PC-3 (cell line): ENCODE measurements around the gene ACVRL1. TPM values are rescaled to one million over a fixed set of nuclear protein-coding genes. Genes with fewer than 3 reads are reported as not detected.

Experiments
- ATAC-seq: fragments of 200-7000 bp; cut with Tn5 transposase; 2 replicates; pipeline ENCODE4 v1.9.1; 2020; ENCODE audit warnings: mild to moderate bottlenecking, moderate library complexity
- BruUV-seq: library from RNA; stranded (reverse); fragments of 400-500 nt; replicated peaks from 2 replicates; lab custom pipeline; 2021; lab: Mats Ljungman, UMichigan
- CTCF ChIA-PET: fragments of 300-600 bp; sonication (Branson Sonifier 250); formaldehyde crosslinking; loops from one replicate; lab custom pipeline; 2022; ENCODE audit warnings: antibody characterized with exemption; lab: Charles Lee
- POLR2A ChIA-PET: fragments of 300-600 bp; sonication (Branson Sonifier 250); formaldehyde crosslinking; loops from one replicate; lab custom pipeline; 2022; ENCODE audit warnings: antibody characterized with exemption; ENCODE audit not compliant: unreplicated experiment; lab: Charles Lee
- DNase-seq: peaks from one replicate; pipeline ENCODE4 v3.0.0-alpha.2; 2015
- H2AFZ ChIP-seq: fragments of 300-600 bp; sonication (generic); 2 replicates; pipeline ENCODE4 v1.6.0; 2016; ENCODE audit warnings: antibody characterized with exemption, low read length
- H3F3A ChIP-seq: fragments of 300-600 bp; sonication (generic); one replicate; pipeline ENCODE4 v1.6.0; 2017; ENCODE audit warnings: antibody characterized with exemption, low read length, control low read depth, mild to moderate bottlenecking; ENCODE audit not compliant: unreplicated experiment
- H3K27ac ChIP-seq: fragments of 300-600 bp; sonication (generic); 2 replicates; pipeline ENCODE4 v1.5.1; 2016; ENCODE audit warnings: mild to moderate bottlenecking, low read length
- H3K27me3 ChIP-seq: fragments of 300-600 bp; sonication (generic); 2 replicates; pipeline ENCODE4 v1.6.1; 2016; ENCODE audit warnings: low read length, mixed read lengths
- H3K36me3 ChIP-seq: fragments of 300-600 bp; sonication (generic); 2 replicates; pipeline ENCODE4 v1.6.1; 2016; ENCODE audit warnings: low read depth, mixed run types, low read length, mixed read lengths
- H3K4me1 ChIP-seq: fragments of 300-600 bp; sonication (generic); 2 replicates; pipeline ENCODE4 v1.5.1; 2016; ENCODE audit warnings: low read length; ENCODE audit not compliant: insufficient read depth
- H3K4me2 ChIP-seq: fragments of 300-600 bp; sonication (generic); 2 replicates; pipeline ENCODE4 v1.6.0; 2016; ENCODE audit warnings: low read length
- H3K4me3 ChIP-seq: fragments of 300-600 bp; sonication (generic); 2 replicates; pipeline ENCODE4 v1.5.1; 2016; ENCODE audit warnings: mild to moderate bottlenecking, low read length, mixed read lengths
- H3K79me2 ChIP-seq: fragments of 300-600 bp; sonication (generic); 2 replicates; pipeline ENCODE4 v1.6.1; 2017; ENCODE audit warnings: low read length, mixed read lengths
- H3K9ac ChIP-seq: fragments of 300-600 bp; sonication (generic); 2 replicates; pipeline ENCODE4 v1.6.0; 2016; ENCODE audit warnings: mild to moderate bottlenecking, low read length
- H3K9me2 ChIP-seq: fragments of 300-600 bp; sonication (generic); replicated peaks from 2 replicates; pipeline ENCODE4 v1.6.1; 2016; ENCODE audit warnings: mixed run types, low read length, mixed read lengths
- H3K9me3 ChIP-seq: fragments of 300-600 bp; sonication (generic); 2 replicates; pipeline ENCODE4 v1.6.1; 2016; ENCODE audit warnings: low read length, mixed read lengths
- H4K20me1 ChIP-seq: fragments of 300-600 bp; sonication (generic); 2 replicates; pipeline ENCODE4 v1.6.1; 2016; ENCODE audit warnings: low read length, mixed read lengths
- EZH2 ChIP-seq: fragments of 300-600 bp; sonication (generic); IDR thresholded peaks from one replicate; pipeline ENCODE4 v1.6.1; 2017; ENCODE audit warnings: antibody characterized with exemption, mild to moderate bottlenecking, low read length; ENCODE audit not compliant: unreplicated experiment
- EZH2phosphoT487 ChIP-seq: fragments of 300-600 bp; sonication (generic); IDR thresholded peaks from 2 replicates; pipeline ENCODE4 v1.6.1; 2018; ENCODE audit warnings: mild to moderate bottlenecking, antibody characterized with exemption, low read length, borderline replicate concordance
- intact Hi-C: fragments of 100-400 bp; cut with micrococcal nuclease; formaldehyde crosslinking; loops from 2 replicates; pipeline ENCODE4 v1.9.0; 2023
- total RNA-seq: library from RNA; depleted of rRNA; stranded (reverse); fragments of >200 nt; gene quantifications from 2 replicates; pipeline ENCODE4 v1.2.3, GENCODE V29; 2014
- TF ChIP-seq, protein P1 (sequence below): fragments of 300-600 bp; sonication (generic); conservative IDR thresholded peaks from 2 replicates; pipeline ENCODE4 v1.5.1; 2017; ENCODE audit warnings: antibody characterized with exemption, low read depth, mild to moderate bottlenecking, low read length

Gene ACVRL1
- total RNA-seq, 1 experiment from 2014 or later = not detected

- ChIA-PET CTCF (interaction anchor here (0.8 to 1.2 kb wide), 3 partner anchors 11 to 140 kb away, joined by 3 to 7 read pairs (median 4); no protein-coding TSS in a partner anchor), POLR2A (no interaction called here)
- Histone ChIP-seq H3F3A (no peaks in the 10 kb centered on the region), H3K4me3 (no peak overlapping the region), H2AFZ (peak overlapping the region; percentile 63), H3K4me2 (peak overlapping the region; percentile 32; the same call in 1 of the 2 replicates), H3K36me3 (no peaks in the 10 kb centered on the region), H3K27me3 (no peaks in the 10 kb centered on the region), H4K20me1 (no peaks in the 10 kb centered on the region), H3K9me2 (no peaks in the 10 kb centered on the region), H3K9me3 (0 out of 2 replicates have a peak, but pooled peaks cover 6% of the 10 kb centered on the region), H3K9ac (no peak overlapping the region), H3K79me2 (no peaks in the 10 kb centered on the region), H3K27ac (peak overlapping the region; percentile 34), H3K4me1 (peaks cover 7% of the 10 kb centered on the region; the same call in 1 of the 2 replicates)
- no TSS peak for BruUV-seq
- DNase-seq = peak; percentile 83
- intact Hi-C loops = no loop called here
- peak; percentile 95 for ATAC-seq
- TF ChIP-seq, protein P1, sequence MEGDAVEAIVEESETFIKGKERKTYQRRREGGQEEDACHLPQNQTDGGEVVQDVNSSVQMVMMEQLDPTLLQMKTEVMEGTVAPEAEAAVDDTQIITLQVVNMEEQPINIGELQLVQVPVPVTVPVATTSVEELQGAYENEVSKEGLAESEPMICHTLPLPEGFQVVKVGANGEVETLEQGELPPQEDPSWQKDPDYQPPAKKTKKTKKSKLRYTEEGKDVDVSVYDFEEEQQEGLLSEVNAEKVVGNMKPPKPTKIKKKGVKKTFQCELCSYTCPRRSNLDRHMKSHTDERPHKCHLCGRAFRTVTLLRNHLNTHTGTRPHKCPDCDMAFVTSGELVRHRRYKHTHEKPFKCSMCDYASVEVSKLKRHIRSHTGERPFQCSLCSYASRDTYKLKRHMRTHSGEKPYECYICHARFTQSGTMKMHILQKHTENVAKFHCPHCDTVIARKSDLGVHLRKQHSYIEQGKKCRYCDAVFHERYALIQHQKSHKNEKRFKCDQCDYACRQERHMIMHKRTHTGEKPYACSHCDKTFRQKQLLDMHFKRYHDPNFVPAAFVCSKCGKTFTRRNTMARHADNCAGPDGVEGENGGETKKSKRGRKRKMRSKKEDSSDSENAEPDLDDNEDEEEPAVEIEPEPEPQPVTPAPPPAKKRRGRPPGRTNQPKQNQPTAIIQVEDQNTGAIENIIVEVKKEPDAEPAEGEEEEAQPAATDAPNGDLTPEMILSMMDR = no peak
- no peak for TF ChIP-seq EZH2phosphoT487
- TF ChIP-seq EZH2 = no peak
Observed at GRCh38 chr12:51886021-51886710, 21.1 kb upstream of the ACVRL1 start.

GRCh38 chr12:51887476-51888315 is 19.6 kb upstream of the ACVRL1 start, which contains the start of gene ANKRD33:
Gene ANKRD33 (plus strand): TSS chr12:51888103. CDS start chr12:51888187, 84 bp downstream.
- BruUV-seq = no TSS peak
- Histone ChIP-seq H3K4me3 (no peak within 1 kb of the TSS), H3K9ac (no peak within 1 kb of the TSS), H3K9me2 (no peaks in the 10 kb centered on the region), H3K4me2 (no peak within 1 kb of the TSS), H3K36me3 (no peaks in the 10 kb centered on the region), H4K20me1 (no peaks in the 10 kb centered on the region), H3K79me2 (no peaks in the 10 kb centered on the region), H3K4me1 (peaks cover 7% of the 10 kb centered on the region; the same call in 1 of the 2 replicates), H3K27me3 (no peaks in the 10 kb centered on the region), H3K27ac (no peak within 1 kb of the TSS), H3F3A (no peaks in the 10 kb centered on the region), H2AFZ (no peak within 1 kb of the TSS), H3K9me3 (0 out of 2 replicates have a peak, but pooled peaks cover 6% of the 10 kb centered on the region)
- ATAC-seq = no peak
- TF ChIP-seq, protein P1 = no peak
- TF ChIP-seq EZH2phosphoT487 (no peak), EZH2 (no peak)
- ChIA-PET CTCF (no interaction called here), POLR2A (no interaction called here)
- DNase-seq = no peak
- intact Hi-C loops = no loop called here
